GM19395 (cell line): ENCODE data around the gene AP1G2.

Experiments
- ATAC-seq: cut with Tn5 transposase; IDR thresholded peaks from one replicate; pipeline ENCODE4 v1.9.1; 2021; ENCODE audit warnings: mild to moderate bottlenecking, moderate library complexity; ENCODE audit not compliant: unreplicated experiment

The AP1G2 gene

DNA sequence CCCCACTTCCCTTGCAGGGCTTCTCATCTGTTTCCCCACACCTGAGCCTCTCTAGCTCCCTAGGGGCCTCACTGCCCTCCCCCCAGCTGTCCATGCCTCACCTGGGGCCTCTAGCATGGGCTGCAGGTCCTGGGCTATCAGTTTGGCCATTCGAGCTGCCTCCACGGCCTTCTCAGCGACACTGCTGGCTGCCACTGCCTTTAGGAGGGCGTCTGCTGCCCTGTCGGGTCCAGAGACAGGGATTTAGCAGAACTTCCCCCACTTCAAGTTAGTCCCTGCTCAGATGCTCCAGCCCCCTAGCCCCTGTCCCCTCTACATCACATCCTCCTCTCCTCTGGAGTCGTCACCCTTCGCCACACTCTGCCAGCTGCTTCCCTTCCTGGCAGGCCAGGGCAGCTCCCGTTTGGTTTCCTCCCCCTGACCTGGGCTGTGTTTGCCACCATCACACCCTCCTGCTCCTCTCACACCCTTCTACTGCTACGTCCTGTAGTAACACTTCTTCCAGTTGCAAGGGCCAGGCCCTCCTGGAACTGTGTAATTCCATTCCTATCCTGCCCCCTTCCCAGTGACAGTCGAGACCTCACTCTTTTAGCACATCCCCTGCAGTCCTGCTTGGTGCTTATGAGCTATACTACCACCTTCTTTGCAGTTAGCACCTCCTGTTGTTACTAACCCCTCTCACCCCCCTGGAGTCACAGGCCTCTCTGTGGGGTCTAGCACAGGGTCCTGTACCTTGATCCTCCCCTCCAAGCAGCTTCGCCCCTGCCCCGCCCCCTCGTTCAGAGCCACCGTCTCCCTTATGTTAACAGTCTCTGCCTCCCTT is 4.3 kb upstream of the AP1G2 start:
- no peak for ATAC-seq

DNA sequence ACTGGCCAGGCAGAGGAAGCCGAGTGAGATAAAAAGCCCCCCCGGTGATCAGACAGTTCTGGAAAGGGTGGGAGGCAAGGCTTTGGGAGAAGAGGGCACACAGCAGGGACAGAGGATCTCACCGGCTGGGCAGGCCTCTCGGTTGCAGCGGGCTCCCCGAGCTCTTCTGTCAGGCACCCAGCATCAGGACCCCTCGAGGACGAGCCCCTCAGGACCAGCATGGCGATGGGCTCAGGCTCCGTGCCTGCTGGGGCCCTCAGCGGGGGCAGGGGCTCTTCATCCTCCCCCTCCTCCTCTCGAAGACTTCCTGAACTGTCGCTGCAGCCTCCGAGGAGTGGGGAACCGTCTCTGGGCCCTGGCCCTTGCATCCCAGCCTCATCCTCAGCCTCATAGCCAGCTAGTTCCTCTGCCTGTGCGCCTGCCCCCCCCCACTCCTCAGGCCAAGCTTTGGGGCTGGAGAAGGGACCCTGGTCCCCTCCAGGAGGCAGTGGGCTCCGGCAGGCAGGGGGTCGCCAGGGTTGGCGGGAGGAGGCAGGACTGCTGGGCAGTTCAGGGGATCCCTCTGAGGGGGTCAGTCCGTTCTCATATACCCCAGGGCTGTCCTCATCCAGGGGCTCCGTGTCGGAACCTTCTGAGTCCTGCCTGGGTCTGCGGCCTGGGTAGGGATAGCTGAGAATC is 3.4 kb upstream of the AP1G2 start:
- ATAC-seq: no peak

DNA sequence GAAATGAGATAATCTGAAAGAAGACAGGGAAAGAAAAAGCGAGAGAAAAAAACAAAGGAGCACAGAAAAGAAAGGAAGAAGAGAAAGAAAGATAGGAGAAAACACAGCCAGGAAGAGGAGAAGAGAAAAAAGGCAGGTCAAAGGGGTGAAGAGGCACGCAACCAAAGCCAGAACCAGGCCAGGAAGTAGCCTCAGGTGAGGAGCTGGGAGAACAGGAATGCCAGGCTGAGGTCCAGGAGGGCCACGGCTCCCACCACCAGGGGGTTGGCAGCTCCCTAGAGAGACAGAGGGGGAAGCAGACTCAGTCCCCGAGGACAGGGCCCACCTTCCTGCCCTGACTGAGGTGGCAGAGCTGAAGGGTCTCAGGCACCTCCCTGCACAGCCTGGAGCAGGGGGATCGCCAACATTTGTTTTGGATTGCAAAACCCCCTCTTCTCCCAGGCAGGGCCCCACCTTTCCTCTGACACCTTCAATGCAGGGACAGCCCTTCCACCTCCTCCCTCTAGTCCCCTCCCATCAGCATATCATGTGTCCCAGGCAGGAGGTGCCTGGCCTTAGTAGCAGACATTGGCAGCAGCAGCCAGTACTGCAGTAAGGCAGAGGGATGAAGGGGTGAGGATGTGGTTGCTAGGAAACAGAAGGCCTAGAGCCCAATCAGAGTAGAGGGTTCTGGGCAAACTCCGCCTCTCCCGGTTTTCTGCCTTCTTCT is 2.0 kb upstream of the AP1G2 start:
- ATAC-seq: no peak

DNA sequence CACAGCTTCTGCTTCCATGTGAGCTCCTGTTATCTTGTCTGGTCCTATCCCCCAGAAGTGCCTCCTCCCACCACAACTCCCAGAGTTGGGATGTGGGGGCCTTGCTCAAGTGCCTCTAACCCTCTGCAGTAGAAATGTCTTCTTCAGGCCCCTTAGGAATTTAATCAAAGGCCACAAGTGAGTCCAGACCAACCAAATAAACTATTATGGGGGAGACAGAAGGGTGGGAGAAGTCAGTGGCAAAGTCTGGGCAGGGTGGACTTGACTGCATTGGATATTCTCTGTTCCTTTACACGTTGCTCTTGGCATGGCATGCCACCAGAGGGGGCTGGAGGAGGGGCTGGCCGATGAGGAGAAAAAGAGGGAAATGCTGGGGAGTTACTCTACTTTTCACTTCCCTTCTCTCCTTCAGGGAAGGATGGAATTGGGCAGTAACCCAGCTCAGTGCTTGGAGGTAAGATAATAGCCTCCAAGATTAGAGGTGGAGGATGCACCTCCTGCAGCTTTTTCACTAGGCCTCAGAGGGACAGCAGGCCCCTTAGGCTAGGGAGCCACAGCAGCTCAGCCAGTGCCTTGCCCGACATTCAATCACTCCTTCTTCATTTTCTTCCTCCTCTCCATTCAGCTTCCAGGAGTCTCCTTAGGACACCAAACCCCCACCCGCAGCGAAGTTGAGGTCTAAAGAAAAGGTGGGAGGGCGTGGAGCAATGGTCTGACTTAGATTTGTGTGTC is 1.2 kb upstream of the AP1G2 start:
- no peak for ATAC-seq

DNA sequence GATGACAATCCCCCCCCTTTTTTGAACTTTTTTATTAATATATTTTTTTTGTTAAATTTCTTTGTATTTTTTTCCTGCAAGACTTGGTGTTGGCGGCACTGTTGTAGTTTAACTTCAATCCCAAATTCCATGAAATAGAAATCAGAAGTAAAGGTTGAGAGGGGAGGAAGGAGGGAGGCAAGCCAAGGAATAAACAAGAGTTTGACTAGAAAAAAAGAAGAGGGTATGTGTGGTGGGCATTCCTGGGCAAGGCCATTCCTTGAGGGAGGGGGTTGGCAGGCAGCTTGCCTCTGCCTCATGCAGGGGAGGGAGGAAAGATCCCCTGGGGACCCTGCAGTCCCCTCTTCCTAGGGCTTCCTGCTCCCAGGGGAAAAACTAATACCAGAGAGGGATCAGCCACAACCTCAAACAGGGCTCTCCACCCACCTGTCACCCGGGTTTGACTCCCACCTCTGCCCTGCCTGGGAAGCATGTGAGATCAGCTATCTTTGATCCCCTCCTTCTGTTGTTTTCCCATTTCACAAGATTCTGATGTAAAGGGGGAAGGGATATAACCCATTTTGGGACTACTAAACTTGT is 519 bp upstream of the AP1G2 start:
- ATAC-seq: no peak

DNA sequence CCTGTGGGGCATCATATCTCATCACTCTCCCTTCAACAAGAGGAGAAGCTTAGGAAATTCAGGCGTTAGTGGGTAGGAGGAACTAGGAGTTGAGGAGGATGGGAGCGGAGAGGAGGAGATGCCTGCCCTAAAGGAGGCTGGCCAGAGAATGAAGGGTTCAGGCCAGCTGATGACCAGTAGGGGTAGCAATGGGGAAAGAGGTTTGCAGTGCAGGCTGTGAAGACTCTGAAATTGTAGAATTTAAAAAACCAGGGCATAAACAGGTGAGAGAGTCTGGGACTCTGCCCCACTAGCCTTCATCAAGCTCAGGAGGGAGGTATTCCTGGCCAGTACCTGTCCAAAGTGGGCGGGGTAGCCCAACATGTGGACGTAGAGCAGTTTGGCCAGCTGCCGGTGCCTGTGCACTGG is 809 bp downstream of the AP1G2 start:
- ATAC-seq: peak; percentile 8

DNA sequence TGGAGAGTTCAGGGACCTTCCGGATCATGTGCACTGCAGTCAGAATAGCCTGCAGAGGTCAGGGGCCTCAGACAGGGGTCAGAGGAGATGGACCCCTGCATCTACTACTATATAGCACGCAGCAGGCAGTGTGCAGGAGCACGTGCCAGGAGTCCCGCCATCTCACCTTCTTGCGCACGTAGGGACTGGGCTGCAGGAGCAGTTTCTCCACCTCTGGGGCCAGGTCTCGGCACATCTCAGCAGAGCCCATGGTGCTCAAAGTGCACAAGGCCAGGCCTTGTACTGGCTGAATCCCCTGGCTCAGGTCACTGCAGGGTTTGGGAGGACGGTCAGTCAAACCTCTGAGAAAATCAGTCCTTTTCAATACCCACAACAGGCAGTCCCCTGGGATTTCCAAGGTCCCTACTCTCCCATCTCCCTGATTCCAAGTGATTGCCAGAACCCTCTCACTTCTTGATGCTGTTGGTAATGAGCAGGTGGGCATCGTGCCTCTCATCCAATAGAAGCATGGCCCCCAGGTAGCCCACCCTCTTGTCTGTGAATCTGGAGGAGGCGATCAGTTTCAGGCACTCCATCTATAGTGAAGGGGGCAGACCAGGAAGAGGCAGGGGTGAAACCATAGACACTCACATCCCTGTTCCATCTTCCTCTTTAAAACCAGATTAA is 1.3 kb downstream of the AP1G2 start:
- no peak for ATAC-seq

DNA sequence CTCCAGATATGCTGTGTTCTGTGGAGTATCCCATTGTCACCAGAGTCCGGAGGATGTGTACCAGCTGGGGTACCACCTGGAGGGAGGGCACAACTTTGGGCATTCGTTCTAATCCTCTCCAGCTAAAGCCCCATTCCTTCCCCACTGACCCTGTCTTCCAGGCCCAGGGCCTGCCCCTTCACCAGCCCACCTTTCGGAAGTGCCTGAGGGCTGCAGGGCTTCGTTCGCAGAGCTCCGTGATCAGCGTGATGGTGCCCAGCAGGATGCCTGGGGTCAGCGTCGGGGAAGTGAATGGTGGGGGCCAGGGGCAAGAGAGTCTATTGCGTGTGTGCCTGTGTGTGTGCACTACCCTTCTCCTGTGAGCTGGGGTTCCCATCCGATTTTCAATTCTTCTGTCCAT is 2.0 kb downstream of the AP1G2 start:
- ATAC-seq: no peak

DNA sequence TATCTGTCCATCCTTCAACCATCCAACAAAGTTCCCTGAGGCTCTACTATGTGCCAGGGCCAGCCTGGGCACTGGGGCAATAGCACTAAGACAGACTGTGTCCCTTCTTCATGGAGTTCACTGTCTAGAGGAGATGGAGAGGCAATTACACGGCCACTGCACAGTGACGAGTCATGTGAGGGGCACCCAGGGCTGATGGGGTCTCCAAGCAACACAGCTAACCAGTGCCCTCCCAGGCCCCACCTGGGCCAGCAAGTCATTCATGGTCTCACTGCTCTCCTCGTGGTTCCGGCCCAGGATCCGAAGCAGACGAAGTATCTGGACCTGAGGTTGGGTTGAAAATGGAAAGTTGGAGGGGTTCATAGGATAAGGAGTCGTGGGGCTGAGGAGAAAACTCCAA is 2.7 kb downstream of the AP1G2 start:
- no peak for ATAC-seq

DNA sequence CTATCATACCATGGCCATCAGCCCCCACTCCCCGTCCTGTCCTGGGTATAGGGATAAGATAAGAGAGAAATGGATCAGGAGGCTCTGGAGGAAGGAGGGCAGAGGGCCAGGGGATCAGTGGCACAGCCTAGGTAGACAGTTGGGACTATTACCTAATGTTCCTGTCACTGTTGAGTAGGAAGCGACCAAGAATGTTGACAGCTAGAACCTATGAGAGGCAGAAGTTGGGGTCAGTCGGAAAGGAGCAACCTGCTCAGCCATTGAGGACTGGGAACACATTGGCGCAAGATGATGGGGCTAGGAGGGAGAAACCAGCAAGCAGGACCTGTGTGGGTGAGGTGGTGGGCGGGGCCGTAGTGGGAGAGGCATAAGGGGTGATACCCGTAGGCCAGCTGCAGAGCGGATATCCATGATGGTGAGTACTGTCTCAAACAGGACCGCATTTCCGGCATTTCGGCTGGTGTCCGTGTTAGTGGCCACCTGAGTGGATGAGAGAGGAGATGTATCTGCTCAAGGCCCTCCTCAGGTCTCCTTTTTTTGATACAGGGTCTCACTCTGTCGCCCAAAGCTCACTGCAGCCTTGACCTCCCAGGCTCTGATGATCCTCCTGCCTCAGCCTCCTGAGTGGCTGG is 3.3 kb downstream of the AP1G2 start:
- no peak for ATAC-seq

DNA sequence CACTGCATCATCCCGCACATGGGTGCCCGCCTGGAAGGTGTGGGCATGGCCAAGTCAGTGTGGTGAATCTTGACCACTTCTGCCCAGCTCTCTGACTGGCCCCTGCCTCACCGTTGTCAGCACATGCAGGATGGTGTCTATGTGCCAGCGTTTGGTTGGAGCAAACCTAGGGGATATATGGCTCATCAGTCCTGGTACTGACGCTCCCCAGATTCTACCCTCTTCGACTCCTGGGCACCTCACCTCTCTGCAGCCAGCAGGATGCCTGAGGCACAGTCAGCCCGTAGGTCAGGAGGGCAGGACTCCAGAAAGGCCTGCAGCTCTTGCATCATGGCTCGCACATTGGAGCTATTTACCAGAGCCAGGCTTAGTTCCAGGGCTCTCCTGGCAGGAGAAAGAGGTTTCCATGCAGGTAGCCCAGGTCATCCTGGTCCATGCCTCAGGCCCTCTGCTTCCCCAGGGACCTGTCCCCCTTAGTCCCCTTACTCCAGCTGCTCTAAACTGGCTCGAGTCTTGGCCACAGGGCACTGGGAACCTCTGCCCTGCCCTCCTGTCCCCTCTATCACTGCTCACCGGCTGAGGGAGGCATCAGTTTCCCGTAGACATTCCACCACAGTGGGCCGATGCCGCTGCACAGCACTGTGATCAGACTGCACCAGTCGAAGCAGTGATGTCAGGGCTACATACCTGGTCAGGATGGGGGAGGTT is 4.0 kb downstream of the AP1G2 start:
- no peak for ATAC-seq

DNA sequence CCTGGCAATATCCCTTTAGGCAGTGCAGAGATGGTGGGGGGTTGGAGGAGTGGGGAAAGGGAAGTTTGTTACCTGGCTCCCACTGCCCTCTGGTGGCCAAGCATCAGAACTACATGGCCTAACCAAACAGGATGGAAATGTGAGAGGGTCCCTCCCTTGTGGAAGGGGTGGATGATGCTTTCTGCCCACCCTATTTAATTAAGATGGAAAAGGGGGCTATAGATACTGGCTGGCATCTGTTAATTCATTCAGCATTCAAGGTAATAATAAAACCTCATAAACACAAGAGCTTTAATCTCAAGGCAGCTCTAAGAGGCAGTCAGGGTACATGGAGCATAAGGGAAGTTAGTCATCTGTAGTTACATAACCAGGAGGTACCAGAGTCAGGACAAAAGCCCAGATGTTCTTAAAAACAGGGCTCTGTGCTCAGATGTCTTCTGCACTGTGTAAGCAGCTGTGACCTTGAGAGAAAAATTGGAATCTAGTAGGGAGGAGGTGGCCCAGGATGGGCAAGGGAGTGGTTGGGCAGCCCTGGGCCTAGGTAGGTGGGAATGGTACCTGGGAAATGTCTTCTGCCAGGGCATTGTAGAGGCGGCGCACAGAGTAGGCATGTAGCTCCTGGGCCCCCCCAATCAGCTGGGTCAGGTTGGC is 4.6 kb downstream of the AP1G2 start:
- no peak for ATAC-seq

DNA sequence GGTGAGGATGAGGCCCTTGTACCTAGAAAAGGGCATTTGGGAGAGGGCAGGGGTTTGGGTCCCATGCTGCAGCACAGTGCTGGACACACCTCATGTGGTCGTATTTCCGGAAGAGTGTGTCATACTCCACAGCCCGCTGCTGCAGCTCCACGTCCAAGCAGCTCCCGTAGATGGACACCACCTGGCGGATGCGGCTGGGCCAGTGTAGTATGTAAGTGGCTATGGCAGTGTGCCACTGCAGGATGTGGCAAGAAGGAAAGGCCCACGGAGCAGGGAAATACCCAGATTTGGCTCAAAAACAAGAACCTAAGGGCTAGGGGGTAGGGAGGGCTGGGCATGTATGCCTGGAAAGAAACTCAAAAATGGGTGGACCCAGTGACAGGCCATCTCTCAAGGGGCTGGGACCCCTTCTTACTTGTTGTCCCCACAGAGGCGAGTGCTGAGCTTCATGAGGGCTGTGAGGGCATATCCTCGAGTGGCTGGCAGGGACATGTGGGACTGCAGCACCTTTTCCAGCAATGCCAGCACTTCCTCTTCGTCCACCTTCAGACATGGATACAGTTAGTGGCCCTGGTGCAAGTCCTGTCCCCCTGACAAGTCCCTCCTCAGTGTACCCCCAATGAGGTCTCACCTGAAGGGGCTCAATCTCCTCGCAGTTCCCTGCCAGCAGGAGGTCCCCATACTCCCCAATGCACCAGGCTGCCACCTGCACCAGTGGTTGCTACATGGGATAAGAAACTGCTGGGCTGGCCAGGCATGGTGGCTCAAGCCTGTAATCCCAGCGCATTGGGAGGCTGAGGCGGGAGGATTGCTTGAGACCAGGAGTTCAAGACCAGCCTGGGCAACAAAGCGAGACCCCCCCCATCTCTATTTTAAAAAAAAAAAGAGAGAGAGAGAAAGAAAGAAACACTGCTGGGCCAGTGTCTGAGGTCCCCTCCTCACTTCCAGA is 5.4 kb downstream of the AP1G2 start:
- no peak for ATAC-seq

DNA sequence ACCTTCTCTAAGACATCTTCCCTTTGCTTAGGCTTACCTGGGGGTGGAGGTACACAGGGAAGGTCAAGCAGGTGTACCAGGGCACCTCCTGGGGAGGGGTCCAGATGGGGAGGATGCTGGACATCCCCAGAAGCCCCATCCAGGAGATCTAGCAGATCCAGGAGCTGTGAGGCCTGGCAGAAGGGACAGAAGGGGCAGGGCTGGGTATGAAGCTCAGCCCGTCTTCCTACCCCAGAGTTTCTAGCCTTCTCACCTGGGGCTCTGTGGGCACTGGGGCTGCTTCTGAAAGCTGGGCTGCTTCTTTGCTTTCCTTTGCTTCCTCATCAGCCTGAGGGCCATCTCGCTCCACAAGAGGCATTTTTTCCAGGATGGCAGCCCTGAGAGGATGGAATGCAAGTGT is 6.3 kb downstream of the AP1G2 start:
- ATAC-seq: no peak

DNA sequence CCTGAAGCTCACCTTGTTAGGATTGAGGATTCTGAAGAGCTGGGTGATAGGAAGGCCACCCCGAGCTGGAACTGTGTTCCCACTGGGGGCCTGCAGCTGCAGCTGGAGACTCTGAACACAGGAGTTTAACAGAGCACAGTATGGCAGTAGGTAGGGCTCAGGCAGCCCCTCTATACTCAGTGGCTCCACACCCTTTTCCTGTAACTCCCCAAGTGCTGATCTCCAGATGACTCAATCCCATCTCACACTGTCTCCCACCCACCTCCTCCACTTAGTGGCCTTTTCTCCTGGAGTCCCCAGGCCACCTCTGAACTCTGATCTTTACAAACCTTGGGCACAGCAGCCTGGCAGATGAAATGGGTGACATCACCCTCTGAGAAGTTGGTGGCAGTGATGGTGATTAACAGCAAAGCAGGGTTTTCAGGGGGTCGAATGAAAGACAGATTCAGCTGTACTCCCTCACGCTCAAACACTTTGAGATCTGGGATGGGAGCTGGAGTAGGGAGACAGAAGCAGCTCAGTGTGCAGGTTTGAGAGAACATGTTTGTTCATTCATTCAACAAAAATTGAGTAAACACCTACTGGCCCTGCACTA is 7.6 kb downstream of the AP1G2 start:
- no peak for ATAC-seq

DNA sequence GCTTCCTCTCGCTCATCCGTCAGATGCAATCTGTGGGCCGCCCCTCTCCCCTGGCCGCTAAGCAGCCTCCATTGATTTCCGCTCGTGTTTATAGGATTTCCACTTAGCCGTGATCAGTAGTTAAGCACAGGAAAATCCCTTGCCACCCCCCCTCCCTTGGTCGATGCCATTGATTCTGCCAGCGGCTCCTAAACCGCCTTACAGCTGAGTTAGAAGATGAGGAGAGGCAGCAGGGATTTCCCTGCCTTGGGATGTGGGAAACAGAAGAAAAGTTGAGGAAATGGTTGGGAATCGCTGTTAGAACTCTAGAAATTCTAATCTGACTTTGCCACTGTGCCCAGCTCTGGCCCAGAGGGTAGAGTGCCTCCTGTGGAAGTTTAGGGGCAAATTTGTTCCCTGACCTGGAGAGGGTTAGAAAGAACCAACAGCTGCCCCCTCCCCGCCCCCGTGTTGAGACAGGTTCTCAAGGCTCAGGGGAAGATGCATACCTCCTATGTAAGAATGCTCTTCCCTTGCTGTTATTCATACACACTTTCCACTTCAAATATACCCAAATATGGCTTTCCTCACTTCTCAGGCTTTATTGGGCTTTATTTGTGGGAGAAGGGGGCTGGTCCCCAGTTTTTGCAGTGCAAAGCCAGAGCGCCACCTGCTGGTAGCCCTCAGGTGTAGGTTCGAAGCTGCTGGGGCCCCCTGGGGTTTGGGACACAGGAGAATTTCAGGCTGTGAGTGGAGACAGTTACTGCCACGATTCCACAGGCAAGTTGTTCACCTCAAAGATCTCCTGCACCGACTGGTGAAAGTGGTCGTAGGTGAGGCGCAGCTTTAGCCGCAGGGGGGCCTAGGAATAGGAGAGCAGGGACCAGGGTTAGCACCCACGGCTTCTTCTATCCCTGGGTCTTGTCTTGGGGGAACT is 8.3 kb downstream of the AP1G2 start:
- ATAC-seq: no peak
